Transverse colon (tissue), 4 donors: ENCODE measurements around the gene ARHGEF38. TPM values are rescaled to one million over a fixed set of nuclear protein-coding genes. Genes with fewer than 3 reads are reported as not detected.

Experiments
- DNase-seq: peaks from one replicate; pipeline ENCODE4 v3.0.0-alpha.2; 2019
- H3K27ac ChIP-seq, 4 donors: fragments of 200-600 bp; sonication (generic); 2 replicates each; pipeline ENCODE4 v1.5.1; 2016 to 2018; ENCODE audit warnings: inconsistent platforms in 4 of 4
- H3K27me3 ChIP-seq: fragments of 200-600 bp; sonication (generic); 2 replicates; pipeline ENCODE4 v1.5.1; 2017; ENCODE audit warnings: inconsistent platforms
- H3K36me3 ChIP-seq, 4 donors: fragments of 200-600 bp; sonication (generic); 2 replicates each; pipeline ENCODE4 v1.5.1; 2017 to 2019; ENCODE audit warnings: inconsistent platforms in 4 of 4
- H3K4me1 ChIP-seq, 4 donors: fragments of 200-600 bp; sonication (generic); 2 replicates each; pipeline ENCODE4 v1.5.1; 2017 to 2020; ENCODE audit warnings: inconsistent platforms in 4 of 4
- H3K4me3 ChIP-seq, 4 donors: fragments of 200-600 bp; sonication (generic); 1 replicate in 1 of 4; 2 replicates in 3 of 4; pipeline versions ENCODE4 v1.5.1 to v1.6.1; 2017 to 2019; ENCODE audit warnings: inconsistent platforms in 4 of 4
- H3K9me3 ChIP-seq, 2 donors: fragments of 200-600 bp; sonication (generic); 2 replicates each; pipeline ENCODE4 v1.5.1; 2017 to 2019; ENCODE audit warnings: inconsistent platforms in 2 of 2
- CTCF ChIP-seq, 5 experiments: fragments of 200-600 bp in 3 of 5; fragments of 450-650 bp in 2 of 5; sonication (generic) in 3 of 5; IDR thresholded peaks; 1 replicate in 2 of 5; 2 replicates in 3 of 5; pipeline ENCODE4 v1.5.1; 2016 to 2017; ENCODE audit warnings: antibody characterized with exemption in 5 of 5, inconsistent platforms in 3 of 5, mild to moderate bottlenecking in 2 of 5, moderate library complexity in 1 of 5
- EP300 ChIP-seq: sonication (generic); formaldehyde crosslinking; IDR thresholded peaks from one replicate; pipeline ENCODE4 v1.6.1; 2017; ENCODE audit warnings: antibody characterized with exemption, low read depth
- POLR2A ChIP-seq: fragments of 450-650 bp; IDR thresholded peaks from one replicate; pipeline ENCODE4 v1.6.1; 2016; ENCODE audit warnings: antibody characterized with exemption, mild to moderate bottlenecking, moderate library complexity
- POLR2AphosphoS5 ChIP-seq, 3 donors: sonication (generic); formaldehyde crosslinking; IDR thresholded peaks; one replicate each; pipeline ENCODE4 v1.6.1; 2016; ENCODE audit warnings: antibody characterized with exemption in 3 of 3
- WGBS, 2 donors: methylation state at CpG; one replicate each; pipeline ENCODE4 v1.1.5; 2018; ENCODE audit warnings: low coverage in 1 of 2; 5-methylcytosine and 5-hydroxymethylcytosine counted together
- in situ Hi-C, 4 donors: fragments of 200-750 bp; cut with MboI; loops; one replicate each; pipeline versions ENCODE4 v1.15.0 to v1.15.1; 2017; ENCODE audit warnings: low sequenced_read_pairs in 3 of 4, low pct_ligation_motif_present in 1 of 4, low pct_unique_long_range_greater_than_20kb in 1 of 4
- intact Hi-C: fragments of 100-400 bp; cut with DNase I; formaldehyde crosslinking; loops from one replicate; pipeline ENCODE4 v1.15.1; 2023; ENCODE audit warnings: low total_unique reads
- total RNA-seq, 4 donors: library from RNA; depleted of rRNA; stranded (reverse); fragments of >200 nt; gene quantifications; one replicate each; pipeline ENCODE4 v1.1.0, GENCODE V29; 2016

Gene ARHGEF38
- total RNA-seq, 4 donors from 2014 or later: 2.6 to 18.1 (median 15.6) TPM

- H3K36me3 ChIP-seq: no peaks in the 10 kb centered on the region
- WGBS, 2 donors: 60 to 79% methylated on average over 2 to 5 of the region's 5 CpGs
- no peaks in the 10 kb centered on the region for H3K9me3 ChIP-seq
- H3K27ac ChIP-seq: no peak overlapping the region
- no peaks in the 10 kb centered on the region for H3K27me3 ChIP-seq
- in situ Hi-C loops: no loop called here
- intact Hi-C loops: no loop called here
- TF ChIP-seq CTCF (IDR thresholded peaks at IDR 0.05): no peak
- TF ChIP-seq POLR2AphosphoS5 (IDR thresholded peaks at IDR 0.05): no peak
- no peak for TF ChIP-seq POLR2A
- TF ChIP-seq EP300: no peak
- H3K4me1 ChIP-seq: peaks cover 0 to 5% (median 0%) of the 10 kb centered on the region in 4 donors
- no peak overlapping the region for H3K4me3 ChIP-seq
- peak; percentile 64 for DNase-seq
These were observed 66.9 kb downstream of the ARHGEF38 start for GRCh38 chr4:105619188-105619931.

- Histone ChIP-seq H3K4me1 (peaks cover 0 to 9% (median 0%) of the 10 kb centered on the region in 4 donors), H3K36me3 (no peaks in the 10 kb centered on the region), H3K4me3 (no peak overlapping the region), H3K9me3 (no peaks in the 10 kb centered on the region), H3K27ac (no peak overlapping the region), H3K27me3 (no peaks in the 10 kb centered on the region)
- TF ChIP-seq EP300 (no peak), CTCF (IDR thresholded peaks at IDR 0.05) (no peak), POLR2AphosphoS5 (IDR thresholded peaks at IDR 0.05) (no peak)
- DNase-seq: no peak
- 61 to 80% methylated on average over 1 of the region's 1 CpG for WGBS, 2 donors
- intact Hi-C loops (no loop called here), in situ Hi-C loops (no loop called here)
These were observed 68.4 kb downstream of the ARHGEF38 start for GRCh38 chr4:105620640-105621323.

- DNase-seq: no peak
- no peaks in the 10 kb centered on the region for H3K9me3 ChIP-seq
- TF ChIP-seq POLR2AphosphoS5 (IDR thresholded peaks at IDR 0.05) (no peak), POLR2A (no peak), EP300 (no peak), CTCF (IDR thresholded peaks at IDR 0.05) (no peak)
- no peak overlapping the region for H3K27ac ChIP-seq
- intact Hi-C loops: no loop called here
- in situ Hi-C loops: no loop called here
- H3K36me3 ChIP-seq: no peaks in the 10 kb centered on the region
- WGBS, 2 donors: 85% methylated on average over 4 of the region's 4 CpGs
- no peak overlapping the region for H3K4me3 ChIP-seq
- H3K27me3 ChIP-seq: no peaks in the 10 kb centered on the region
- peaks cover 0 to 9% (median 0%) of the 10 kb centered on the region in 4 donors for H3K4me1 ChIP-seq
These were observed 69.8 kb downstream of the ARHGEF38 start for GRCh38 chr4:105622269-105622668.

GRCh38 chr4:105623099-105623498 is 70.7 kb downstream of the ARHGEF38 start:
- Histone ChIP-seq H3K4me1 (peaks cover 0 to 9% (median 0%) of the 10 kb centered on the region in 4 donors), H3K27ac (no peak overlapping the region), H3K27me3 (no peaks in the 10 kb centered on the region), H3K9me3 (no peaks in the 10 kb centered on the region), H3K4me3 (no peak overlapping the region), H3K36me3 (no peaks in the 10 kb centered on the region)
- in situ Hi-C loops (no loop called here), intact Hi-C loops (no loop called here)
- 85 to 92% methylated on average over 4 of the region's 4 CpGs for WGBS, 2 donors
- TF ChIP-seq POLR2AphosphoS5 (IDR thresholded peaks at IDR 0.05) (no peak), EP300 (no peak), CTCF (IDR thresholded peaks at IDR 0.05) (no peak), POLR2A (no peak)
- DNase-seq: no peak
